WTC11 (cell line): ENCODE data around the gene LBHD2.

ENCODE experiments used
- PRDM15 ChIP-seq: sonication (generic); formaldehyde crosslinking; IDR thresholded peaks from 2 replicates; pipeline ENCODE4 v1.8.0; 2022; ENCODE audit warnings: missing genetic modification reagents
- TF ChIP-seq, protein P1 (sequence below): sonication (generic); formaldehyde crosslinking; IDR thresholded peaks from 2 replicates; pipeline ENCODE4 v1.8.1; 2023; ENCODE audit warnings: mild to moderate bottlenecking, moderate library complexity, missing genetic modification reagents

DNA sequence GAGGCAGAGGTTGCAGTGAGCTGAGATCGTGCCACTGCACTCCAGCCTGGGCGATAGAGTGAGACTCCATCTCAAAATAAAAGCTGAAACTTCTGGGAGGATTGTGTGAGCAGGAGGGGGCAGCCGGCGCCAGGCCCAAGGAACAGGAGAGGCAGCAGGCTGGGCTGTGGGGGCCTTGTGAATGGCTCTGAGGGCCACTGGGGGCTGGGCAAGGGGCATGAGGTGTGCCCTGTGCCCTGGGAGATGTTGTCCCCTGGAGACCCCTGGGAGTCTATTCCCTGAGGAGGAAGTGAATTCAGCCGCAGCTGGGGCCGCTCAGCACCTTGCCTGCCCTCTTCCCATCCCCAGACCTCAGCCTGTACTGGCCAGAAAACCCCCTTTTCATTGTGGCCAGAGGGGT lies 4.9 kb downstream of the LBHD2 start:
- TF ChIP-seq, protein P1, sequence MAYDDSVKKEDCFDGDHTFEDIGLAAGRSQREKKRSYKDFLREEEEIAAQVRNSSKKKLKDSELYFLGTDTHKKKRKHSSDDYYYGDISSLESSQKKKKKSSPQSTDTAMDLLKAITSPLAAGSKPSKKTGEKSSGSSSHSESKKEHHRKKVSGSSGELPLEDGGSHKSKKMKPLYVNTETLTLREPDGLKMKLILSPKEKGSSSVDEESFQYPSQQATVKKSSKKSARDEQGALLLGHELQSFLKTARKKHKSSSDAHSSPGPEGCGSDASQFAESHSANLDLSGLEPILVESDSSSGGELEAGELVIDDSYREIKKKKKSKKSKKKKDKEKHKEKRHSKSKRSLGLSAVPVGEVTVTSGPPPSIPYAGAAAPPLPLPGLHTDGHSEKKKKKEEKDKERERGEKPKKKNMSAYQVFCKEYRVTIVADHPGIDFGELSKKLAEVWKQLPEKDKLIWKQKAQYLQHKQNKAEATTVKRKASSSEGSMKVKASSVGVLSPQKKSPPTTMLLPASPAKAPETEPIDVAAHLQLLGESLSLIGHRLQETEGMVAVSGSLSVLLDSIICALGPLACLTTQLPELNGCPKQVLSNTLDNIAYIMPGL (CRISPR knock-in tag), result no peak
- no peak for TF ChIP-seq PRDM15
